Transverse colon (tissue), 4 donors: ENCODE results near the gene EHBP1.

ENCODE experiments used
- EP300 ChIP-seq: sonication (generic); formaldehyde crosslinking; IDR thresholded peaks from one replicate; pipeline ENCODE4 v1.6.1; 2017; ENCODE audit warnings: antibody characterized with exemption, low read depth
- POLR2A ChIP-seq: fragments of 450-650 bp; IDR thresholded peaks from one replicate; pipeline ENCODE4 v1.6.1; 2016; ENCODE audit warnings: antibody characterized with exemption, mild to moderate bottlenecking, moderate library complexity
- POLR2AphosphoS5 ChIP-seq, 3 donors: sonication (generic); formaldehyde crosslinking; IDR thresholded peaks; one replicate each; pipeline ENCODE4 v1.6.1; 2016; ENCODE audit warnings: antibody characterized with exemption in 3 of 3
- TF ChIP-seq, protein P1 (sequence below), 5 experiments: fragments of 200-600 bp in 3 of 5; fragments of 450-650 bp in 2 of 5; sonication (generic) in 3 of 5; IDR thresholded peaks; 1 replicate in 2 of 5; 2 replicates in 3 of 5; pipeline ENCODE4 v1.5.1; 2016 to 2017; ENCODE audit warnings: antibody characterized with exemption in 5 of 5, inconsistent platforms in 3 of 5, mild to moderate bottlenecking in 2 of 5, moderate library complexity in 1 of 5

DNA sequence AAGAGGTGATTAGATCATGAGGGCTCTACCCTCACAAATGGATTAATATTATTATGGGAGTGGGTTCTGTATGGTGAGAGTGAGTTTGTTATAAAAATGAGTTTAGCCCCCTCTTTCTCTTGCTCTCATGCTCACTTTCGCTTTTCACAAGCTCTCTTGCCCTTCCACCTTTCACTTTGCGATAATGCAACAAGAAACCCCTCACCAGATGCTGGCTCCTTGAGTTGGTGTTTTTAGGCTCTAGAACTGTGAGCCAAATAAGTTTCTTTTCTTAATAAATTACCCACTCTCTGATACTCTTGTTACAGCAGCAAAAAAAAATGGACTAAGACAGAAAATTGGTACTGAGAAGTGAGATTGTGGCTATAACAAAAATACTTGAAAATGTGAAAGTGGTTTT lies 106.5 kb downstream of the EHBP1 start:
- TF ChIP-seq, protein P1, sequence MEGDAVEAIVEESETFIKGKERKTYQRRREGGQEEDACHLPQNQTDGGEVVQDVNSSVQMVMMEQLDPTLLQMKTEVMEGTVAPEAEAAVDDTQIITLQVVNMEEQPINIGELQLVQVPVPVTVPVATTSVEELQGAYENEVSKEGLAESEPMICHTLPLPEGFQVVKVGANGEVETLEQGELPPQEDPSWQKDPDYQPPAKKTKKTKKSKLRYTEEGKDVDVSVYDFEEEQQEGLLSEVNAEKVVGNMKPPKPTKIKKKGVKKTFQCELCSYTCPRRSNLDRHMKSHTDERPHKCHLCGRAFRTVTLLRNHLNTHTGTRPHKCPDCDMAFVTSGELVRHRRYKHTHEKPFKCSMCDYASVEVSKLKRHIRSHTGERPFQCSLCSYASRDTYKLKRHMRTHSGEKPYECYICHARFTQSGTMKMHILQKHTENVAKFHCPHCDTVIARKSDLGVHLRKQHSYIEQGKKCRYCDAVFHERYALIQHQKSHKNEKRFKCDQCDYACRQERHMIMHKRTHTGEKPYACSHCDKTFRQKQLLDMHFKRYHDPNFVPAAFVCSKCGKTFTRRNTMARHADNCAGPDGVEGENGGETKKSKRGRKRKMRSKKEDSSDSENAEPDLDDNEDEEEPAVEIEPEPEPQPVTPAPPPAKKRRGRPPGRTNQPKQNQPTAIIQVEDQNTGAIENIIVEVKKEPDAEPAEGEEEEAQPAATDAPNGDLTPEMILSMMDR (IDR thresholded peaks at IDR 0.05), result no peak
- no peak for TF ChIP-seq POLR2A
- no peak for TF ChIP-seq EP300
- no peak for TF ChIP-seq POLR2AphosphoS5 (IDR thresholded peaks at IDR 0.05)
